IMR-90 (cell line): ENCODE data around the gene TCEA2. TPM values are rescaled to one million over a fixed set of nuclear protein-coding genes. Genes with fewer than 3 reads are reported as not detected.

Source experiments
- ATAC-seq: fragments of 200-7000 bp; cut with Tn5 transposase; 2 replicates; pipeline ENCODE4 v1.9.1; 2020; ENCODE audit warnings: low read depth, mild to moderate bottlenecking, moderate library complexity
- BruUV-seq: library from RNA; stranded (reverse); fragments of 400-500 nt; replicated peaks from 2 replicates; lab custom pipeline; 2021; lab: Mats Ljungman, UMichigan
- CTCF ChIA-PET: fragments of 300-600 bp; formaldehyde crosslinking; extraction: SDS; loops from one replicate; lab custom pipeline; 2021; ENCODE audit warnings: antibody characterized with exemption; lab: Yijun Ruan, JAX
- POLR2A ChIA-PET: fragments of 300-600 bp; sonication (Branson Sonifier 250); formaldehyde crosslinking; loops from one replicate; lab custom pipeline; 2022; ENCODE audit warnings: antibody characterized with exemption; ENCODE audit not compliant: unreplicated experiment; lab: Charles Lee
- DNase-seq: peaks from one replicate; pipeline ENCODE4 v3.0.0; 2013
- H2AFZ ChIP-seq: replicated peaks from 2 replicates; pipeline ENCODE3; 2013; ENCODE audit warnings: low read length, mild to moderate bottlenecking; ENCODE audit not compliant: poor library complexity
- H2AK5ac ChIP-seq: 2 replicates; pipeline ENCODE4 v1.6.1; 2013; ENCODE audit warnings: low read depth, low read length, inconsistent platforms
- H2AK9ac ChIP-seq: replicated peaks from 2 replicates; pipeline ENCODE3; 2013; ENCODE audit warnings: mild to moderate bottlenecking, low read depth, low read length, moderate library complexity; ENCODE audit not compliant: poor library complexity
- H2BK120ac ChIP-seq: 2 replicates; pipeline ENCODE4 v1.6.1; 2013; ENCODE audit warnings: low read depth, low read length, inconsistent platforms
- H2BK15ac ChIP-seq: 3 replicates; pipeline ENCODE4 v1.6.1; 2013; ENCODE audit warnings: low read depth, low read length, inconsistent platforms
- H2BK20ac ChIP-seq: 2 replicates; pipeline ENCODE4 v1.6.1; 2013; ENCODE audit warnings: low read depth, mild to moderate bottlenecking, inconsistent platforms, low read length, moderate library complexity
- H2BK5ac ChIP-seq: 2 replicates; pipeline ENCODE4 v1.6.1; 2013; ENCODE audit warnings: mild to moderate bottlenecking, low read depth, low read length, inconsistent platforms; ENCODE audit not compliant: poor library complexity, severe bottlenecking
- H3K14ac ChIP-seq: replicated peaks from 2 replicates; pipeline ENCODE4 v1.6.1; 2013; ENCODE audit warnings: low read depth, low read length, inconsistent platforms
- H3K18ac ChIP-seq: 2 replicates; pipeline ENCODE4 v1.6.1; 2013; ENCODE audit warnings: low read depth, low read length, control low read depth
- H3K23ac ChIP-seq: 2 replicates; pipeline ENCODE4 v1.6.1; 2013; ENCODE audit warnings: low read depth, low read length, inconsistent platforms
- H3K27ac ChIP-seq: 2 replicates; pipeline ENCODE4 v1.5.1; 2013; ENCODE audit warnings: mild to moderate bottlenecking, control low read depth, low read length; ENCODE audit not compliant: insufficient read depth
- H3K27me3 ChIP-seq: 2 replicates; pipeline ENCODE4 v1.6.1; 2013; ENCODE audit warnings: low read length; ENCODE audit not compliant: control insufficient read depth, insufficient read depth
- H3K36me3 ChIP-seq: 2 replicates; pipeline ENCODE4 v1.6.1; 2013; ENCODE audit warnings: low read length, mixed read lengths; ENCODE audit not compliant: control insufficient read depth, insufficient read depth
- H3K4ac ChIP-seq: 2 replicates; pipeline ENCODE4 v1.6.1; 2013; ENCODE audit warnings: low read depth, low read length, inconsistent platforms
- H3K4me1 ChIP-seq: 2 replicates; pipeline ENCODE4 v1.6.1; 2013; ENCODE audit warnings: low read length, mixed read lengths; ENCODE audit not compliant: control insufficient read depth, insufficient read depth
- H3K4me2 ChIP-seq: 2 replicates; pipeline ENCODE4 v1.6.1; 2013; ENCODE audit warnings: low read depth, mild to moderate bottlenecking, control low read depth, low read length, moderate library complexity
- H3K4me3 ChIP-seq: 2 replicates; pipeline ENCODE4 v1.5.1; 2013; ENCODE audit warnings: low read depth, mild to moderate bottlenecking, control low read depth, low read length, moderate library complexity; ENCODE audit not compliant: insufficient read depth
- H3K56ac ChIP-seq: 2 replicates; pipeline ENCODE4 v1.6.1; 2013; ENCODE audit warnings: low read length, inconsistent platforms; ENCODE audit not compliant: insufficient read depth; ENCODE audit errors: extremely low read depth
- H3K79me1 ChIP-seq, 2 experiments: 2 replicates each; pipeline ENCODE4 v1.6.1; 2013; ENCODE audit warnings: low read length in 2 of 2, inconsistent platforms in 1 of 2, low read depth in 1 of 2
- H3K9ac ChIP-seq: 2 replicates; pipeline ENCODE4 v1.6.1; 2013; ENCODE audit warnings: low read depth, low read length, control low read depth
- H3K9me1 ChIP-seq: 2 replicates; pipeline ENCODE4 v1.6.1; 2013; ENCODE audit warnings: low read length, inconsistent platforms; ENCODE audit not compliant: insufficient read depth
- H3K9me3 ChIP-seq: 2 replicates; pipeline ENCODE4 v1.6.1; 2013; ENCODE audit warnings: low read length; ENCODE audit not compliant: control insufficient read depth, insufficient read depth
- H4K20me1 ChIP-seq: 2 replicates; pipeline ENCODE4 v1.6.1; 2013; ENCODE audit warnings: low read length, inconsistent platforms; ENCODE audit not compliant: insufficient read depth
- H4K5ac ChIP-seq: 2 replicates; pipeline ENCODE4 v1.6.1; 2013; ENCODE audit warnings: mild to moderate bottlenecking, low read depth, low read length, control low read depth
- H4K8ac ChIP-seq, 2 experiments: 2 replicates each; pipeline ENCODE4 v1.6.1; 2013; ENCODE audit warnings: low read depth in 2 of 2, low read length in 2 of 2, control low read depth in 1 of 2, inconsistent platforms in 1 of 2
- H4K91ac ChIP-seq: 2 replicates; pipeline ENCODE4 v1.6.1; 2013; ENCODE audit warnings: low read depth, low read length, inconsistent platforms; ENCODE audit not compliant: insufficient read depth
- BHLHE40 ChIP-seq: fragments of 150-350 bp; IDR thresholded peaks from 2 replicates; pipeline ENCODE4 v1.6.1; 2016; ENCODE audit warnings: mild to moderate bottlenecking, low read depth, low read length
- CEBPB ChIP-seq: IDR thresholded peaks from 2 replicates; pipeline ENCODE4 v1.6.1; 2012; ENCODE audit warnings: low read depth, low read length, improper control_type of control experiment
- CTCF ChIP-seq: conservative IDR thresholded peaks from 2 replicates; pipeline ENCODE4 v1.5.1; 2012; ENCODE audit warnings: mild to moderate bottlenecking, low read depth, low read length, improper control_type of control experiment
- ELK1 ChIP-seq: fragments of 150-350 bp; IDR thresholded peaks from 2 replicates; pipeline ENCODE4 v1.6.1; 2016; ENCODE audit warnings: low read depth, mild to moderate bottlenecking, low read length, moderate library complexity, borderline replicate concordance
- FOS ChIP-seq: fragments of 150-350 bp; IDR thresholded peaks from 2 replicates; pipeline ENCODE4 v1.6.1; 2016; ENCODE audit warnings: low read depth, low read length
- MAFK ChIP-seq: IDR thresholded peaks from 2 replicates; pipeline ENCODE4 v1.6.1; 2012; ENCODE audit warnings: low read depth, low read length, improper control_type of control experiment
- MAZ ChIP-seq: IDR thresholded peaks from 2 replicates; pipeline ENCODE4 v1.6.1; 2012; ENCODE audit warnings: low read depth, mild to moderate bottlenecking, low read length, improper control_type of control experiment, moderate library complexity, borderline replicate concordance
- MXI1 ChIP-seq: IDR thresholded peaks from 2 replicates; pipeline ENCODE4 v1.6.1; 2012; ENCODE audit warnings: low read depth, mild to moderate bottlenecking, low read length, moderate library complexity, borderline replicate concordance
- NFE2L2 ChIP-seq: fragments of 150-350 bp; IDR thresholded peaks from 2 replicates; pipeline ENCODE4 v1.6.1; 2016; ENCODE audit warnings: low read depth, mild to moderate bottlenecking, low read length
- POLR2A ChIP-seq: IDR thresholded peaks from 2 replicates; pipeline ENCODE4 v1.6.1; 2012; ENCODE audit warnings: mild to moderate bottlenecking, low read depth, low read length
- RAD21 ChIP-seq: IDR thresholded peaks from 2 replicates; pipeline ENCODE4 v1.6.1; 2012; ENCODE audit warnings: low read length, improper control_type of control experiment
- RCOR1 ChIP-seq: IDR thresholded peaks from 2 replicates; pipeline ENCODE4 v1.6.1; 2012; ENCODE audit warnings: mild to moderate bottlenecking, low read length, improper control_type of control experiment; ENCODE audit not compliant: insufficient replicate concordance
- SMC3 ChIP-seq: fragments of 150-350 bp; IDR thresholded peaks from 2 replicates; pipeline ENCODE4 v1.6.1; 2016; ENCODE audit warnings: low read depth, mild to moderate bottlenecking, antibody characterized with exemption, low read length, moderate library complexity
- USF2 ChIP-seq: fragments of 150-350 bp; IDR thresholded peaks from 2 replicates; pipeline ENCODE4 v1.6.1; 2017; ENCODE audit warnings: mild to moderate bottlenecking, antibody characterized with exemption, low read length, low read depth
- WGBS, 2 experiments: methylation state at CpG; one replicate each; pipeline versions ENCODE4 v1.1.5 to v1.1.7; 2013; ENCODE audit warnings: missing lambda C conversion rate in 2 of 2; ENCODE audit not compliant: insufficient read length in 1 of 2; ENCODE audit errors: extremely low coverage in 2 of 2; 5-methylcytosine and 5-hydroxymethylcytosine counted together
- dilution Hi-C: fragments of 300-500 bp; cut with HindIII; formaldehyde crosslinking; loops from one replicate; pipeline ENCODE4 v1.14.3; 2018; ENCODE audit warnings: low sequenced_read_pairs; ENCODE audit not compliant: unreplicated experiment
- in situ Hi-C: fragments of 300-500 bp; cut with MboI; formaldehyde crosslinking; loops from 3 replicates; pipeline ENCODE4 v1.14.3; 2019; ENCODE audit warnings: low sequenced_read_pairs, inconsistent platforms, mixed read lengths
- intact Hi-C: fragments of 100-400 bp; cut with micrococcal nuclease; formaldehyde crosslinking; loops from 2 replicates; pipeline ENCODE4 v1.10.0; 2022
- polyA plus RNA-seq, 3 experiments: library from polyadenylated mRNA; depleted of rRNA; stranded (reverse); fragments of >200 nt; gene quantifications; 2 replicates each; pipeline ENCODE4 v1.2.3, GENCODE V29; 2012; ENCODE audit warnings: low replicate concordance in 1 of 3
- total RNA-seq: library from RNA; depleted of rRNA; stranded (reverse); fragments of >200 nt; gene quantifications from 2 replicates; pipeline ENCODE4 v1.2.3, GENCODE V29; 2012

The TCEA2 gene
- total and polyA plus RNA-seq, 2 of the 4 experiments (the other 2 are of a cell fraction), result 9.3 to 30.0 TPM

- H3K27me3 ChIP-seq, result peaks cover 54% of the 10 kb centered on the region
- H3K18ac ChIP-seq, result no peak within 1 kb of the TSS
- H2AFZ ChIP-seq, result peak within 1 kb of the TSS; percentile 95
- in situ Hi-C loops (no loop called here), dilution Hi-C loops (no loop called here), intact Hi-C loops (loop anchor here (1.0 kb wide), 1 partner anchor 36 kb away; no protein-coding TSS in a partner anchor)
- no peak within 1 kb of the TSS for H3K4ac ChIP-seq
- no peak within 1 kb of the TSS for H4K5ac ChIP-seq
- H4K8ac ChIP-seq, result no peak within 1 kb of the TSS
- CTCF ChIA-PET, result interaction anchor here (0.6 to 1.3 kb wide), 5 partner anchors 25 to 177 kb away, joined by 3 to 6 read pairs (median 4); no protein-coding TSS in a partner anchor
- BruUV-seq, result no TSS peak
- no peak within 1 kb of the TSS for H3K27ac ChIP-seq
- H3K4me2 ChIP-seq, result peak within 1 kb of the TSS; percentile 81
- no peak within 1 kb of the TSS for H2BK15ac ChIP-seq
- no peak within 1 kb of the TSS; the same call in 1 of the 2 replicates for H3K9ac ChIP-seq
- peaks cover 15% of the 10 kb centered on the region for H4K20me1 ChIP-seq
- POLR2A ChIA-PET, result no interaction called here
- H2BK120ac ChIP-seq, result no peak within 1 kb of the TSS
- no peak within 1 kb of the TSS for H2BK5ac ChIP-seq
- H4K91ac ChIP-seq, result no peak within 1 kb of the TSS
- no peaks in the 10 kb centered on the region for H3K9me1 ChIP-seq
- H3K4me3 ChIP-seq, result peak within 1 kb of the TSS; percentile 63
- H3K36me3 ChIP-seq, result no peaks in the 10 kb centered on the region
- no peak within 1 kb of the TSS for H2BK20ac ChIP-seq
- H3K79me1 ChIP-seq, result peaks cover 0 to 1% of the 10 kb centered on the region in 2 experiments; a peak in 2 of 4 replicates
- H3K23ac ChIP-seq, result no peak within 1 kb of the TSS
- DNase-seq, result no peak
- no peak within 1 kb of the TSS for H3K56ac ChIP-seq
- H3K9me3 ChIP-seq, result peaks cover 8% of the 10 kb centered on the region; the same call in 1 of the 2 replicates
- no peak within 1 kb of the TSS for H2AK9ac ChIP-seq
- no peak within 1 kb of the TSS for H3K14ac ChIP-seq
- 1% methylated on average over 36 of the region's 86 CpGs; no CpG with 5 or more reads in 1 of the 2 experiments for WGBS, 2 experiments
- H3K4me1 ChIP-seq, result peaks cover 7% of the 10 kb centered on the region
- ATAC-seq, result no peak
- H2AK5ac ChIP-seq, result no peak within 1 kb of the TSS
- TF ChIP-seq RAD21 (no peak), USF2 (no peak), CTCF (no peak), POLR2A (no peak), MXI1 (no peak), ELK1 (no peak), MAFK (no peak), NFE2L2 (no peak), FOS (no peak), RCOR1 (no peak), BHLHE40 (no peak), SMC3 (no peak), CEBPB (no peak), MAZ (no peak)
Measured at GRCh38 chr20:64083804-64084684, 21.0 kb downstream of the TCEA2 start, which contains the start of gene LKAAEAR1. Gene LKAAEAR1 (minus strand): TSS chr20:64084398. CDS start chr20:64084219, 179 bp downstream.
